GM12878 (cell line): ENCODE data around the gene TCF7L1.

Source experiments
- JUNB ChIP-seq: IDR thresholded peaks from 2 replicates; pipeline ENCODE4 v1.6.1; 2016; ENCODE audit warnings: antibody characterized with exemption, mild to moderate bottlenecking
- NFYA ChIP-seq: IDR thresholded peaks from 2 replicates; pipeline ENCODE4 v1.6.1; 2011; ENCODE audit warnings: low read depth, mild to moderate bottlenecking, low read length, improper control_type of control experiment, borderline replicate concordance

DNA sequence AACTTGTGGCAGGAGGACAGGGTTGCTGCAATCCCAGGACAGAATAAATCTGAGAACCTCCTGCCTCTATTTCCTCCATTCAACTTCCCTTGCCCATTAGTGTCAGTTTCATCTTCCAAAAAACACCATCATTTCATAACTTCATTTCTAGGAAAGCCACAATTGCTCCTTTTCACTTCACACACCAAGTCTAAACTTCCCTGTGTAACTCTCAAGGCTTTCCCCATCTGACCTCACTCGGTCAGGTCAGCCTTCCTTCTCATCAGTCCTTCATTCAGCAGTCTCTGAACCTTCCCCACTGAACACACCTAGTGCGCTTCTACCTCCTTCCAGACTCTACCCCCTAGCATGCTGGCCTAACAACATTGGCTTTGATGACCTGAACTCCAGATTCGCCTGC lies 35.8 kb downstream of the TCF7L1 start:
- no peak for TF ChIP-seq NFYA
- no peak for TF ChIP-seq JUNB
